GM21381 (cell line): ENCODE measurements around the gene MRGPRX2.

Experiments used
- ATAC-seq: cut with Tn5 transposase; IDR thresholded peaks from one replicate; pipeline ENCODE4 v1.9.1; 2021; ENCODE audit warnings: mild to moderate bottlenecking, moderate library complexity; ENCODE audit not compliant: unreplicated experiment

Gene MRGPRX2

GRCh38 chr11:19012636-19013035, 47.9 kb downstream of the MRGPRX2 start:
- no peak for ATAC-seq
